ENCODE data around the gene FABP1. TPM values are rescaled to one million over a fixed set of nuclear protein-coding genes. Genes with fewer than 3 reads are reported as not detected.

FABP1 gene
- total and polyA plus RNA-seq, 8 donors, result 3.8 to 347 (median 7.2) TPM; not detected in 3

DNA sequence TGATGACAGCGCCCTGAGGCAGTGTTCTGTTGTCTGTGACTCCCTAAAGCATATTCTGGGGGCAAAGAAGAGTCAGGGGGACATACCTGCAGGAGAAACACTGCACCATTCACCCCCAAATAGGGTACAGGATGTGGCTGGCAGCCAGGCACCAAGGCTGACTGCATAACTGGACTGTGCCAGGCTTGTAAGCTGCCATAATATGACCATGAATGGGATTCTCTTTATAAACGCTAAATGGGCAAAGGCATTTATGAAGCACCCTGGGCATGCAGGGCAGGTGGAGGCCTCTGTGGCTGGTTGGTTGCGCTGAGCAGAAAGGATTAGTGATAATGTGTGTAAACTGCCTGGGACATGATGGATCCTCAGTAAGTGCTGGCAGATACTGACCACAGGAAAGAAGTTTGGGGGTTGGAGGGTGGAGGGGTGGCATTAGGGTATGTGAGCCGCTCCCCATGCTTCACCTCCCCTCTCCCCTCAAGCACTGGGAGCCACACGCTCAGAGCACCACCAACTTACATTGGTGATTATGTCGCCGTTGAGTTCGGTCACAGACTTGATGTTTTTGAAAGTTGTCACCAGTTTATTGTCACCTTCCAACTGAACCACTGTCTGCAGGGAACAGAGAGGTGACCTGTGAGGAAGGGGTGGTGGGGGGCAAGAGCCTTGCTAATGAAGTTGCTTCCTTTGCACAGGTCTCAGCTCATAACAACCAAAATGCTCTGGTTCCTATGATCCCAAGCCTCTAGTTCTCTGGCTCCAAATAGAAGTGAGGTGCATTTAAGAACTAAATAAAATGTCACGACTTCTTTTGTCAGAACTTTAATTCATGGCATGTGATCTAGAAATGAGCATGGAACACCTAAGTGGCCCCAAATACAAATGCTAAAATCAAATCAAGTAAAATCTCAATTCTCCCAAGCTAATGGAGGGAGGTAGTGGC, 3.6 kb downstream of the FABP1 start:
- TF ChIP-seq POLR2A (IDR thresholded peaks at IDR 0.05) (no peak), POLR2AphosphoS5 (IDR thresholded peaks at IDR 0.05) (no peak), EP300 (IDR thresholded peaks at IDR 0.05) (no peak)
- TF ChIP-seq, protein P1, sequence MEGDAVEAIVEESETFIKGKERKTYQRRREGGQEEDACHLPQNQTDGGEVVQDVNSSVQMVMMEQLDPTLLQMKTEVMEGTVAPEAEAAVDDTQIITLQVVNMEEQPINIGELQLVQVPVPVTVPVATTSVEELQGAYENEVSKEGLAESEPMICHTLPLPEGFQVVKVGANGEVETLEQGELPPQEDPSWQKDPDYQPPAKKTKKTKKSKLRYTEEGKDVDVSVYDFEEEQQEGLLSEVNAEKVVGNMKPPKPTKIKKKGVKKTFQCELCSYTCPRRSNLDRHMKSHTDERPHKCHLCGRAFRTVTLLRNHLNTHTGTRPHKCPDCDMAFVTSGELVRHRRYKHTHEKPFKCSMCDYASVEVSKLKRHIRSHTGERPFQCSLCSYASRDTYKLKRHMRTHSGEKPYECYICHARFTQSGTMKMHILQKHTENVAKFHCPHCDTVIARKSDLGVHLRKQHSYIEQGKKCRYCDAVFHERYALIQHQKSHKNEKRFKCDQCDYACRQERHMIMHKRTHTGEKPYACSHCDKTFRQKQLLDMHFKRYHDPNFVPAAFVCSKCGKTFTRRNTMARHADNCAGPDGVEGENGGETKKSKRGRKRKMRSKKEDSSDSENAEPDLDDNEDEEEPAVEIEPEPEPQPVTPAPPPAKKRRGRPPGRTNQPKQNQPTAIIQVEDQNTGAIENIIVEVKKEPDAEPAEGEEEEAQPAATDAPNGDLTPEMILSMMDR (IDR thresholded peaks at IDR 0.05), result no peak
- Histone ChIP-seq H3K36me3 (no peaks in the 10 kb centered on the region), H3K27me3 (peaks cover 0 to 19% (median 0%) of the 10 kb centered on the region in 3 donors), H3K27ac (no peak overlapping the region), H3K9me3 (no peaks in the 10 kb centered on the region), H3K4me3 (no peak overlapping the region), H3K4me1 (no peaks in the 10 kb centered on the region)
- 79 to 89% (median 82%) methylated on average over 9 of the region's 9 CpGs for WGBS, 5 donors
- intact Hi-C loops (cut with DNase I; ENCODE audit: low total_unique reads), result no loop called here
- no peak for DNase-seq

DNA sequence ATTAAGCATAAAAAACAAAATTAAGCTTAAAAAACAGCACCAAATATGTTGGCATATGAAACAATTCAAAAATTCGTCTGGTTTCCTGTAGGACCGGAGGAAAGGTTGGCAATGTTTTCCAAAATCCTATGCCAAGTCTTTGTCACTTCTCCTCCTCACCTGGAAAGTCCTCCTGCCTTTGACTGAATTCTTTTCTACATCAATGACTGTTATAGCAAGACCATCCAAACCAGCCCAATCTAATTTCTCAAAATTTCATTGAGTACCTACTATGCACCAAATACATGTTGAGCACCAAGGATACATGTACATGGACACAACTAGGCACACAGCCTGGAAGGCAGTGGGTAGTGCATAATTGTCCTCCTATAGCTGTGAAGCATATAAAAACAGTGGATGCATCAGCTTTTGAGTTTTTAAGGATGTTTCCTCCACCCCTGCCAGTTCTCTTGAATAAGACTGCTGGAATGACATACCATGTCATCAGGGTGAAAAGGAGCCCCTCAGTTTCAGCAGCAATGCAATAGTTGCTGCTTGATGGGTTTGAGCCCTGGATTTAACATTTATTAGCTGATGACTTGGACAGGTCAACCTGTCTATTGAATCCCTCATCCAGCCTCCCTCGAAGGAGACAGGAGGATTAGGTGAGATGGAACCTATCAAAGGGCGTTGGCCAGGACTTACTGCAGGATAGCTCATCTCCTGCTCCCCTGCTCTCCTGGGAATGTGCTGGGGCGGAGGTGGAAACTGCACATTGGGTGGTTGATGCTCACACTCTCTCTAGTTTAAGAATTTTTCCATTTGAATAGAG, 4.5 kb downstream of the FABP1 start:
- intact Hi-C loops (cut with DNase I; ENCODE audit: low total_unique reads), result no loop called here
- peaks cover 0 to 19% (median 0%) of the 10 kb centered on the region in 3 donors for H3K27me3 ChIP-seq
- 54 to 71% (median 64%) methylated on average over 5 of the region's 5 CpGs for WGBS, 5 donors
- no peaks in the 10 kb centered on the region for H3K9me3 ChIP-seq
- no peak overlapping the region for H3K27ac ChIP-seq
- H3K36me3 ChIP-seq, result no peaks in the 10 kb centered on the region
- no peak for DNase-seq
- no peak overlapping the region for H3K4me3 ChIP-seq
- H3K4me1 ChIP-seq, result no peaks in the 10 kb centered on the region
- TF ChIP-seq POLR2AphosphoS5 (IDR thresholded peaks at IDR 0.05) (no peak), EP300 (IDR thresholded peaks at IDR 0.05) (no peak), POLR2A (IDR thresholded peaks at IDR 0.05) (no peak)
- TF ChIP-seq, protein P1 (IDR thresholded peaks at IDR 0.05), result no peak

- intact Hi-C loops (cut with DNase I; ENCODE audit: low total_unique reads), result no loop called here
- H3K27me3 ChIP-seq, result peaks cover 0 to 25% (median 0%) of the 10 kb centered on the region in 3 donors
- 68 to 79% (median 74%) methylated on average over 8 of the region's 8 CpGs for whole genome bisulfite sequencing, 5 donors
- no peaks in the 10 kb centered on the region for H3K36me3 ChIP-seq
- no peak for DNase-seq
- H3K27ac ChIP-seq, result no peak overlapping the region
- no peak for TF ChIP-seq POLR2AphosphoS5 (IDR thresholded peaks at IDR 0.05)
- TF ChIP-seq POLR2A (IDR thresholded peaks at IDR 0.05), result no peak
- TF ChIP-seq, protein P1 (IDR thresholded peaks at IDR 0.05), result no peak
- no peak for TF ChIP-seq EP300 (IDR thresholded peaks at IDR 0.05)
- no peaks in the 10 kb centered on the region for H3K4me1 ChIP-seq
- H3K4me3 ChIP-seq, result no peak overlapping the region
- no peaks in the 10 kb centered on the region for H3K9me3 ChIP-seq
Measured at GRCh38 chr2:88122141-88122884, 5.5 kb downstream of the FABP1 start.

GRCh38 chr2:88121678-88122077, 6.2 kb downstream of the FABP1 start:
- Histone ChIP-seq H3K36me3 (no peaks in the 10 kb centered on the region), H3K4me3 (no peak overlapping the region), H3K27ac (no peak overlapping the region), H3K27me3 (peaks cover 0 to 25% (median 0%) of the 10 kb centered on the region in 3 donors), H3K4me1 (no peaks in the 10 kb centered on the region), H3K9me3 (no peaks in the 10 kb centered on the region)
- no peak for TF ChIP-seq EP300 (IDR thresholded peaks at IDR 0.05)
- TF ChIP-seq, protein P1 (IDR thresholded peaks at IDR 0.05), result no peak
- TF ChIP-seq POLR2AphosphoS5 (IDR thresholded peaks at IDR 0.05), result no peak
- no peak for TF ChIP-seq POLR2A (IDR thresholded peaks at IDR 0.05)
- intact Hi-C loops (cut with DNase I; ENCODE audit: low total_unique reads), result no loop called here
- WGBS, 5 donors, result 82 to 93% (median 87%) methylated on average over 4 of the region's 4 CpGs
- DNase-seq, result no peak
